ENCODE data around the gene KIAA1958.

Gene KIAA1958

DNA sequence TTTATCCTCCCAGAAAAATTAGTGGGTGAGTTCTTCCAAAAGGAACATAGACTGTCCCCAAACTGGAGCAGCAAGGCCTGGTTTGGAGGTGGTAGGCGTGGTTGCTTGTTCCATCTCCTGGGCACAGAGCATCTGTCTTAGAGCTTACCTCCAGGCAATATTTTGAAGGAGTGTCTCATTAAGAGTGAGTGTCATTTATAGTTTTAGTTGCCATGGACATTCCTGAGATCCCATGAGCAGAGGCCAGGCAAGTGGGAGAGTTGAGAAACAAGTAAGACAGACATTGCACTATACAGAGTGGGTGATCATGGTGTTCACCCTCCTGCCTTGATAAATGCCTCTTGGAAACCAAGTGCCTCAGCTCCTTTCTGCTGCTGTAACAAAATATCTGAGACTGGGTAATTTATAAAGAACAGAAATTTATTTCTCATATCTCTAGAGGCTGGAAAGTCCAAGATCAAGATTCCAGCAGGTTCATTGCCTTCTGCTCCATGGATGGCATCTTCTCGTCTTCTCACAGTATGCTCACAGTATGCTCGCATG is 68.5 kb downstream of the KIAA1958 start:
- H3K27ac ChIP-seq (ENCODE audit: low read depth, low read length) = no peak overlapping the region
- H3K4me1 ChIP-seq (ENCODE audit: control insufficient read depth, insufficient read depth, low read length, unreplicated experiment) = peaks cover 13% of the 10 kb centered on the region
- no peaks in the 10 kb centered on the region for H3K27me3 ChIP-seq (ENCODE audit: insufficient read depth, low read length)
- no peaks in the 10 kb centered on the region for H3K79me2 ChIP-seq (ENCODE audit: control insufficient read depth, insufficient read depth, low read length, unreplicated experiment)
- no peak overlapping the region for H3K4me3 ChIP-seq (ENCODE audit: low read depth, low read length)
- H3K36me3 ChIP-seq (ENCODE audit: insufficient read depth, low read length) = no peaks in the 10 kb centered on the region
- no peak overlapping the region for H2AFZ ChIP-seq (ENCODE audit: low read length, unreplicated experiment)

DNA sequence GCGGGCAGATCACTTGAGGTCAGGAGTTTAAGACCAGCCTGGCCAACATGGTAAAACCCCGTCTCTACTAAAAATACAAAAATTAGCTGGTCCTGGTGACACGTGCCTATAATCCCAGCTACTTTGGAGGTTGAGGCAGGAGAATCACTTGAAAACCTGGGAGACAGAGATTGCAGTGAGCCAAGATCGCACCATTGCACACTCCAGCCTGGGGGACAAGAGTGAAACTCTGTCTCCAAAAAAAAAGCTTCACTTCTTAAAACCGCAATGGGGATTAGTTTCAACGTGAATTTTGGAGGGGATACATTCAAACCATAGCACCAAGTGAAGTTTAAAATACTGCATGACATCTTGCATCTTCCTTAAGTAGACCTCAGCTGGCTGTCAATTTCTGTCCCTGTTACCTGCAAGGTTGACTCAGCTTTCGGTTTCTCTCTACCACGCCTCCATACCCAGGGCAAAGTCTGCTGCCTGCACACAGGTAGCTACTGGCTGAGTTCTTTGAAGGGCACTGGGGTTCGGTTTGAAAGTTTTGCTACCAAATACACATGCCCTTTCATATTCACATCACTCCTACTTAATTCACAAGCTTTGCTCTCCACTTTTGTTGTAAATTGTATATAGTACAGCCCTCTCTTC is 69.3 kb downstream of the KIAA1958 start:
- Histone ChIP-seq H3K36me3 (ENCODE audit: insufficient read depth, low read length) (no peaks in the 10 kb centered on the region), H3K79me2 (ENCODE audit: control insufficient read depth, insufficient read depth, low read length, unreplicated experiment) (no peaks in the 10 kb centered on the region), H3K4me3 (ENCODE audit: low read depth, low read length) (no peak overlapping the region), H2AFZ (ENCODE audit: low read length, unreplicated experiment) (no peak overlapping the region), H3K27ac (ENCODE audit: low read depth, low read length) (no peak overlapping the region), H3K27me3 (ENCODE audit: insufficient read depth, low read length) (no peaks in the 10 kb centered on the region), H3K4me1 (ENCODE audit: control insufficient read depth, insufficient read depth, low read length, unreplicated experiment) (peaks cover 13% of the 10 kb centered on the region)

DNA sequence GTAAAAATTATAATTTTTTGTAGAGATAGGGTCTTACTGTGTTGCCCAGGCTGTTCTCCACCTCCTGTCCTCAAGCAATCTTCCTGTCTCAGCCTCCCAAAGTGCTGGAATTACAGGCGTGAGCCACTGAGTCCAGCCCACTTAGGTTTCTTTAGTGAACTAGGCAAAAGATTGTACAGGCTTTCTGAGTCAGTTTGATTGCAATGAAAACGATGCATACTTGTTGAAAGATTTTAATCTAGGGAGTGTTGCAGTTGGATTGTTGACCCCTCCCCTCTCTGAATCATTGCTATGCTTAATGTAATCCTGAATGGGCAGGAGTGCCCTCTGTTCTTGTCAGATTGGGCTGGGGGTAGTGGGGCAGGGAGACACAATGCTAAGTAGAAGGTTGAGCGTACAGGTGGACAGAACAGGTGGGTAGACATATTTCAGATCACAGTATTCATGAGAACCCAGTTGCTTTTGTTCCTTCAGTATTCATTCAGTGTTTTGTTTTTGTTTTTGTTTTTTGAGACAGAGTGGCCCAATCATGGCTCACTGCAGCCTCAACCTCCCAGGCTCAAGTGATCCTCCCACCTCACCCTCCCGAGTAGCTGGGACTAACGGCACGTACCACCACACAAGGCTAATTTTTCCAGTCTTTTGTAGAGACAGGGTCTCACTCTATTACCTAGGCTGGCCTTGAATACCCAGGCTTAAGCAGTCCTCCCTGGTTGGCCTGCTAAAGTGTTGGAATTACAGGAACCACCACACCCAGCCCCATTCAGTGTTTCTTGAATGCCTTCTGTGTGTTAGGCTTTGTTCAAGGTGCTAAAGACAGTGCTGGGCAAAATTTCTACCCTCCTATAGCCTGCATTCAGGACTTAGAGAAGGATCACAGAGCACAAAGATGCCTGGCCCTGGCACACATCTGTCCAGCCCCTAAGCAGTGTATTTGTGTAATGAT is 70.1 kb downstream of the KIAA1958 start:
- H3K36me3 ChIP-seq (ENCODE audit: insufficient read depth, low read length) = no peaks in the 10 kb centered on the region

DNA sequence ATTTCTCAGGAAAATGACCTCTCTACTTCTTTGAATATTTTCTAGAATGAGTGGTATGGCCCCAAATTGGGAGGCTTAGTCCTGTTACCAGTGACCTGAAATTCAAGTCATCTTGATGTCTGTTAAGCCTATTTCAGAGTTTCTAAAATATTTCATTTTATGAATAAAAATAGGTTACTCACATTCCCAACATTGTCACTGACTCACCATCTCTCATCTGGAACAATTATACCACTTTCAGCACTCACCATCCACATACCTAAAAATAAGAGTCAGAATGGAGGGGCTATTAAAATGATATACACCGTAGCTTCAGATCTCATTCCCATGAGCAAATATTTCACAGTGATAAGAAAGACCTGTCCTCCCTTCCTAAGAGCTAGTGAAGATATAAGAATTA is 71.8 kb downstream of the KIAA1958 start:
- Histone ChIP-seq H3K36me3 (ENCODE audit: insufficient read depth, low read length) (no peaks in the 10 kb centered on the region), H3K27ac (ENCODE audit: low read depth, low read length) (no peak overlapping the region), H3K4me1 (ENCODE audit: control insufficient read depth, insufficient read depth, low read length, unreplicated experiment) (peaks cover 13% of the 10 kb centered on the region), H3K79me2 (ENCODE audit: control insufficient read depth, insufficient read depth, low read length, unreplicated experiment) (no peaks in the 10 kb centered on the region), H3K27me3 (ENCODE audit: insufficient read depth, low read length) (no peaks in the 10 kb centered on the region), H3K4me3 (ENCODE audit: low read depth, low read length) (no peak overlapping the region), H2AFZ (ENCODE audit: low read length, unreplicated experiment) (no peak overlapping the region)

More for the DNA sequence above, 70.1 kb downstream of the KIAA1958 start:
- no peaks in the 10 kb centered on the region for H3K79me2 ChIP-seq (ENCODE audit: control insufficient read depth, insufficient read depth, low read length, unreplicated experiment)
- H3K27me3 ChIP-seq (ENCODE audit: insufficient read depth, low read length) = no peaks in the 10 kb centered on the region
- peaks cover 13% of the 10 kb centered on the region for H3K4me1 ChIP-seq (ENCODE audit: control insufficient read depth, insufficient read depth, low read length, unreplicated experiment)
- no peak overlapping the region for H2AFZ ChIP-seq (ENCODE audit: low read length, unreplicated experiment)
- H3K4me3 ChIP-seq (ENCODE audit: low read depth, low read length) = no peak overlapping the region
- no peak overlapping the region for H3K27ac ChIP-seq (ENCODE audit: low read depth, low read length)

DNA sequence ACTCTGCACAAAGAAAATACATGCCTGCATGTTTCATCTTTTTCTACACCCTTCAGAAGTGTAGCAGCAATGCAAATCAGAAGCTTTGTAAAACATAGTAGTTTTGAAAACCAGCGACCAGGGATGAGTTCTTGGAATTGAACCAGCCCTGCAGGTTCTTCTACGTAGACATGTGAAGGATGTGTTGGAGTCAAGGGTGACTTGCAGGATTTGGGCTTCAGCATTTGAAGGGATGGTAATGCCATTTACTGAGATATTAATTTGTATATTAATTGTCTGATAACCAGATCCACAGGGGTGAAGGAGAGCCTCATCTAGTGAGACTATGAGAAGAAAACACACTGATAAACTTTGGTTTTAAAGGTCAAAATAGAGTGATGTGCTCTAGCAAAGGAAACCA is 72.4 kb downstream of the KIAA1958 start:
- Histone ChIP-seq H3K27ac (ENCODE audit: low read depth, low read length) (no peak overlapping the region), H3K36me3 (ENCODE audit: insufficient read depth, low read length) (no peaks in the 10 kb centered on the region), H3K27me3 (ENCODE audit: insufficient read depth, low read length) (no peaks in the 10 kb centered on the region), H3K79me2 (ENCODE audit: control insufficient read depth, insufficient read depth, low read length, unreplicated experiment) (no peaks in the 10 kb centered on the region), H2AFZ (ENCODE audit: low read length, unreplicated experiment) (no peak overlapping the region), H3K4me3 (ENCODE audit: low read depth, low read length) (no peak overlapping the region), H3K4me1 (ENCODE audit: control insufficient read depth, insufficient read depth, low read length, unreplicated experiment) (peaks cover 13% of the 10 kb centered on the region)

DNA sequence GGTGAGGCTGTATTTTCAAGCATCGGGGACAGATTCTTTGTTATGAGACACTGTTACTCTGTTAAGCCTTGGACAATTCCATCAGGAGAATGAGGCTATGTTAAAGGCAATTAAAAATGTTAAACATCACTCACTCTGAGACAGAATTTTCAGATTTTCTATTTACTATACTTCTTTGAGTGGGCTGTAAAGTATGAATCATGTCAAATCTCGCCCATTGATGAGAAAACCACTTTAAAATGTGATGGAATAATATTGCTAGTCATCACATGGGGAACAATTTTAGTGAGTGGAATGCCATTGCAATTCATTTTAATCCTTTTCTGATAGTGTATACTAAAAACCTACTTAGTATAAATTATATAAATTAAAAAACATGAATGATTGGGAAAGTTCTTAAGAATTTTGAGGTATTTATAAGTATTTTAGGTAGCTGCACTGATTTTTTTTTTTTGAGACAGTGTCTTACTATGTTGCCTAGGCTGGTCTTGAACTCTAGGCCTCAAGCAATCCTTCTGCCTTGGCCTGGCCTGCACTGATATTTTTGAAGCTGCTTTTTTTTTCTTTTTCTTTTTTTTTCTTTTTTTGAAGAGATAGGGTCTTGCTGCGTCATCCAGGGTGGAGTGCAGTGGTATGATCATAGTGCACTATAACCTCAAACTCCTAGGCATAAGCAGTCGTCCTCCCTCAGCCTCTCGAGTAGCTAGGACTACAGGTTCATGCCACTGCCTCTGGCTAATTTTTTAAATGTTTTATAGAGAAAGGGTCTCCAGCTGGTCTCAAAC is 73.2 kb downstream of the KIAA1958 start:
- no peaks in the 10 kb centered on the region for H3K36me3 ChIP-seq (ENCODE audit: insufficient read depth, low read length)
- H3K27me3 ChIP-seq (ENCODE audit: insufficient read depth, low read length) = no peaks in the 10 kb centered on the region

DNA sequence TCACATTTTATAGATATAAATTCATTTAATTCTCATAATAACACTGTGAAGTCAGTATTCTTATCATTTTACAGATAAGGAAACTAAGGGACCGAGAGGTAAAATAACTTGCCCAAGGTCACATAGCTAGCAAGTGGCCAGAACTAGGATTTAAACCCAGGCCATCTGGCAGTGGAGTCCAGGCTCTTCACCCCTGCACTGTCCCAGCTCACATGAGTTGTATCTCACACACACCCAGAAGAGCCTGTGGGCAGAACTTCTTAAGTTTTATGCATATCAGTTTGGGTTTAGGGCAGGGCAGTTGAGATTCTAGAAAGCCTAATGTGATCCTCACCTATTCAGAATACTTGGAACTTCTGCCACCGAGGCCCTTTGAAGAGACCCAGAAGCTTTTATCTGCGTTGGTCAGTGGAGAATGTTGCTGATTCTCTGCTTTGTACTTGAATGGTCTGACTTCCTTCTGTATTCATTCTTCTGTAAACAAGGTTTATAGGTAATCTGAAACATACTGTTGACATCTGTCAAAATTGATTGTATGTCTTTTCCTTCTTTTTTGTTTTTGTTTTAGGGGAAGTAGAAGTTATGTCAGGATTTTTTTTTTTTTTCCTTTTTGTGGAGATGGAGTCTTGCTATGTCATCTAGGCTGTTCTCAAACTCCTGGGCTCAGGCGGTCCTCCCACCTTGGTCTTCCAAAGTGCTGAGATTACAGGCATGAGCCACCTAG is 75.8 kb downstream of the KIAA1958 start:
- H3K4me3 ChIP-seq (ENCODE audit: low read depth, low read length) = no peak overlapping the region
- H3K4me1 ChIP-seq (ENCODE audit: control insufficient read depth, insufficient read depth, low read length, unreplicated experiment) = peaks cover 13% of the 10 kb centered on the region
- no peaks in the 10 kb centered on the region for H3K27me3 ChIP-seq (ENCODE audit: insufficient read depth, low read length)
- H3K79me2 ChIP-seq (ENCODE audit: control insufficient read depth, insufficient read depth, low read length, unreplicated experiment) = no peaks in the 10 kb centered on the region
- H3K27ac ChIP-seq (ENCODE audit: low read depth, low read length) = no peak overlapping the region
- H2AFZ ChIP-seq (ENCODE audit: low read length, unreplicated experiment) = no peak overlapping the region
- no peaks in the 10 kb centered on the region for H3K36me3 ChIP-seq (ENCODE audit: insufficient read depth, low read length)

More for the DNA sequence above, 73.2 kb downstream of the KIAA1958 start:
- Histone ChIP-seq H2AFZ (ENCODE audit: low read length, unreplicated experiment) (no peak overlapping the region), H3K4me1 (ENCODE audit: control insufficient read depth, insufficient read depth, low read length, unreplicated experiment) (peaks cover 13% of the 10 kb centered on the region), H3K27ac (ENCODE audit: low read depth, low read length) (no peak overlapping the region), H3K4me3 (ENCODE audit: low read depth, low read length) (no peak overlapping the region), H3K79me2 (ENCODE audit: control insufficient read depth, insufficient read depth, low read length, unreplicated experiment) (no peaks in the 10 kb centered on the region)

DNA sequence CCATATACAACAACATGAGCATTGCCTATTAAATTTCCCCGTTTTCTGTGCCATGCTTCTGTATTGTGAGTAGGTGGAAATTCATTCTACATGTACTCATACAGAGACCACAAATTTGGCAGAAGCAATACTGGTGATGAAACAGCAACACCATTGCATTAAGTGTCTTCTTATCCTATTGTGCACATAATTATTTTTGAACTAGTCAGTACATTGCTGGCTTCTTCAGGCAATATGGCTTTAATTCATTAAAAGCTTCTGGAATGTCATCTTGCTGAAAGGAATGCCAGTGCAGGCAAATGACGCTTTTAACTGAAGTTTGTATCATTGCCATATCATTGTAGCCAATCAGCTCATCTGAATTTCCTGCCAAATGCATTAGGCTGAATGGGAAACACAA is 82.6 kb downstream of the KIAA1958 start:
- Histone ChIP-seq H3K27me3 (ENCODE audit: insufficient read depth, low read length) (no peaks in the 10 kb centered on the region), H2AFZ (ENCODE audit: low read length, unreplicated experiment) (no peak overlapping the region), H3K4me3 (ENCODE audit: low read depth, low read length) (no peak overlapping the region), H3K4me1 (ENCODE audit: control insufficient read depth, insufficient read depth, low read length, unreplicated experiment) (no peaks in the 10 kb centered on the region), H3K79me2 (ENCODE audit: control insufficient read depth, insufficient read depth, low read length, unreplicated experiment) (no peaks in the 10 kb centered on the region), H3K27ac (ENCODE audit: low read depth, low read length) (no peak overlapping the region), H3K36me3 (ENCODE audit: insufficient read depth, low read length) (no peaks in the 10 kb centered on the region)

DNA sequence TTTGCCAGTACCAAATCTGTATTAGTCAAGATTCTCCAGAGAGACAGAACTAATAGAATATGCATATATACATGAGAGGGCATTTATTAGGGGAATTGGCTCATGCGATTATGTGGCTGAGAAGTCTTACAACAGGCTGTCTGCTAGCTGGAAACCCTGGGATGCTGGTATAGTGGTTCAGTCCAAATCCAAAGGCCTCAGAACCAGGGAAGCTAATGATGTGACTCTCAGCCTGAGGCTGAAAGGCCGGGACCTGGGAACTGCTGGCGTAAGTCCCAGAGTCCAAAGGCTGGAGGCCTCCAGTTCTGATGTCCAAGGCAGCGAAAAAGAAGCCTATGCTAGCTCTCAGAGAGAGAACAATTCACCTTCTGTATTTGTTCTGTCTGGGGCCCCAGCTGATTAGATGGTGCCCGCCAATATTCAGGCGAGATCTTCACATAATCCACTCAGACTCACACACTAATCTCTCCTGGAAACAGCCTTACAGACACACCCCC is 84.1 kb downstream of the KIAA1958 start:
- Histone ChIP-seq H3K27me3 (ENCODE audit: insufficient read depth, low read length) (no peaks in the 10 kb centered on the region), H3K4me3 (ENCODE audit: low read depth, low read length) (no peak overlapping the region), H3K4me1 (ENCODE audit: control insufficient read depth, insufficient read depth, low read length, unreplicated experiment) (no peaks in the 10 kb centered on the region), H2AFZ (ENCODE audit: low read length, unreplicated experiment) (no peak overlapping the region), H3K36me3 (ENCODE audit: insufficient read depth, low read length) (no peaks in the 10 kb centered on the region), H3K79me2 (ENCODE audit: control insufficient read depth, insufficient read depth, low read length, unreplicated experiment) (no peaks in the 10 kb centered on the region), H3K27ac (ENCODE audit: low read depth, low read length) (no peak overlapping the region)
